Esophagus muscularis mucosa (tissue), 4 donors: Measurements from ENCODE around the gene CX3CR1. TPM values are rescaled to one million over a fixed set of nuclear protein-coding genes. Genes with fewer than 3 reads are reported as not detected.

Source experiments
- DNase-seq: peaks from one replicate; pipeline ENCODE4 v3.0.0-alpha.2; 2017; ENCODE audit errors: extremely low spot score
- H3K27ac ChIP-seq, 4 donors: fragments of 200-600 bp; sonication (generic); replicated peaks in 1 of 4; 1 replicate in 3 of 4; 2 replicates in 1 of 4; pipeline ENCODE4 v1.5.1; 2016 to 2019; ENCODE audit warnings: mild to moderate bottlenecking in 1 of 4
- H3K27me3 ChIP-seq, 4 donors: fragments of 200-600 bp; sonication (generic); one replicate each; pipeline versions ENCODE4 v1.5.1 to v1.6.0; 2016 to 2019
- H3K36me3 ChIP-seq, 4 donors: fragments of 200-600 bp; sonication (generic); one replicate each; pipeline ENCODE4 v1.5.1; 2016 to 2019
- H3K4me1 ChIP-seq, 4 donors: fragments of 200-600 bp; sonication (generic); one replicate each; pipeline ENCODE4 v1.5.1; 2016 to 2019
- H3K4me3 ChIP-seq, 4 donors: fragments of 200-600 bp; sonication (generic); 1 replicate in 2 of 4; 2 replicates in 2 of 4; pipeline ENCODE4 v1.5.1; 2016 to 2019; ENCODE audit warnings: mild to moderate bottlenecking in 4 of 4, moderate library complexity in 1 of 4
- H3K9me3 ChIP-seq, 4 donors: fragments of 200-600 bp; sonication (generic); 1 replicate in 3 of 4; 2 replicates in 1 of 4; pipeline ENCODE4 v1.5.1; 2016 to 2019
- CTCF ChIP-seq, 3 experiments: fragments of 200-600 bp in 2 of 3; fragments of 450-650 bp in 1 of 3; sonication (generic) in 2 of 3; IDR thresholded peaks; one replicate each; pipeline ENCODE4 v1.5.1; 2017 to 2019; ENCODE audit warnings: antibody characterized with exemption in 3 of 3, mild to moderate bottlenecking in 2 of 3, moderate library complexity in 1 of 3
- EP300 ChIP-seq: sonication (generic); formaldehyde crosslinking; IDR thresholded peaks from one replicate; pipeline ENCODE4 v1.6.1; 2017; ENCODE audit warnings: antibody characterized with exemption
- POLR2A ChIP-seq: fragments of 450-650 bp; IDR thresholded peaks from one replicate; pipeline ENCODE4 v1.6.1; 2017; ENCODE audit warnings: antibody characterized with exemption, moderate library complexity, mild to moderate bottlenecking, low read depth
- POLR2AphosphoS5 ChIP-seq, 2 donors: sonication (generic); formaldehyde crosslinking; IDR thresholded peaks; one replicate each; pipeline ENCODE4 v1.6.1; 2017; ENCODE audit warnings: antibody characterized with exemption in 2 of 2
- WGBS: methylation state at CpG from one replicate; pipeline ENCODE4 v1.1.5; 2018; 5-methylcytosine and 5-hydroxymethylcytosine counted together
- intact Hi-C: fragments of 100-400 bp; cut with DNase I; formaldehyde crosslinking; loops from one replicate; pipeline ENCODE4 v1.15.1; 2023
- total RNA-seq, 4 donors: library from RNA; depleted of rRNA; stranded (reverse); fragments of >200 nt; gene quantifications; one replicate each; pipeline versions ENCODE4 v1.1.0 to v1.2.1, GENCODE V29; 2016

The CX3CR1 gene
- total RNA-seq, 4 donors from 2014 or later: 0.23 to 0.78 (median 0.46) TPM

- no peak overlapping the region for H3K27ac ChIP-seq
- no peaks in the 10 kb centered on the region for H3K27me3 ChIP-seq
- H3K4me3 ChIP-seq: no peak overlapping the region
- DNase-seq: peak; percentile 81
- WGBS: 53% methylated on average over 5 of the region's 5 CpGs
- TF ChIP-seq POLR2AphosphoS5 (IDR thresholded peaks at IDR 0.05) (no peak), CTCF (IDR thresholded peaks at IDR 0.05) (no peak), POLR2A (no peak), EP300 (no peak)
- intact Hi-C loops: no loop called here
- H3K9me3 ChIP-seq: no peaks in the 10 kb centered on the region
- peaks cover 0 to 5% (median 0%) of the 10 kb centered on the region in 4 donors for H3K4me1 ChIP-seq
- H3K36me3 ChIP-seq: no peaks in the 10 kb centered on the region
These were observed 1.8 kb downstream of the CX3CR1 start for GRCh38 chr3:39277893-39278615.

GRCh38 chr3:39276746-39277145 lies 3.1 kb downstream of the CX3CR1 start:
- Histone ChIP-seq H3K4me3 (no peak overlapping the region), H3K27ac (no peak overlapping the region), H3K27me3 (no peaks in the 10 kb centered on the region), H3K36me3 (no peaks in the 10 kb centered on the region), H3K4me1 (peaks cover 0 to 5% (median 0%) of the 10 kb centered on the region in 4 donors), H3K9me3 (no peaks in the 10 kb centered on the region)
- DNase-seq: no peak
- TF ChIP-seq EP300 (no peak), POLR2AphosphoS5 (IDR thresholded peaks at IDR 0.05) (no peak), POLR2A (no peak), CTCF (IDR thresholded peaks at IDR 0.05) (no peak)
- intact Hi-C loops: no loop called here

- TF ChIP-seq EP300: no peak
- TF ChIP-seq POLR2AphosphoS5 (IDR thresholded peaks at IDR 0.05): no peak
- no peak for TF ChIP-seq POLR2A
- TF ChIP-seq CTCF (IDR thresholded peaks at IDR 0.05): no peak
- intact Hi-C loops: no loop called here
- Histone ChIP-seq H3K4me3 (no peak overlapping the region), H3K27me3 (no peaks in the 10 kb centered on the region), H3K4me1 (peaks cover 0 to 5% (median 0%) of the 10 kb centered on the region in 4 donors), H3K36me3 (no peaks in the 10 kb centered on the region), H3K27ac (no peak overlapping the region), H3K9me3 (no peaks in the 10 kb centered on the region)
- DNase-seq: no peak
- WGBS: 95% methylated on average over 3 of the region's 3 CpGs
These were observed 3.8 kb downstream of the CX3CR1 start for GRCh38 chr3:39275963-39276593.

- intact Hi-C loops: no loop called here
- no peaks in the 10 kb centered on the region for H3K27me3 ChIP-seq
- H3K4me1 ChIP-seq: peaks cover 0 to 3% (median 0%) of the 10 kb centered on the region in 4 donors
- DNase-seq: no peak
- WGBS: 83% methylated on average over 3 of the region's 3 CpGs
- no peaks in the 10 kb centered on the region for H3K9me3 ChIP-seq
- no peak overlapping the region for H3K27ac ChIP-seq
- no peak overlapping the region for H3K4me3 ChIP-seq
- no peak for TF ChIP-seq POLR2A
- TF ChIP-seq CTCF (IDR thresholded peaks at IDR 0.05): no peak
- no peaks in the 10 kb centered on the region for H3K36me3 ChIP-seq
These were observed 4.8 kb downstream of the CX3CR1 start for GRCh38 chr3:39275052-39275451.
